ENCODE measurements around the gene UST. TPM values are rescaled to one million over a fixed set of nuclear protein-coding genes. Genes with fewer than 3 reads are reported as not detected.

UST gene
- total and polyA plus RNA-seq, 9 of the 15 experiments (the other 6 are each of a cell fraction or from before 2014, with no cell fraction given): 0.04 to 0.10 TPM; not detected in 7

DNA sequence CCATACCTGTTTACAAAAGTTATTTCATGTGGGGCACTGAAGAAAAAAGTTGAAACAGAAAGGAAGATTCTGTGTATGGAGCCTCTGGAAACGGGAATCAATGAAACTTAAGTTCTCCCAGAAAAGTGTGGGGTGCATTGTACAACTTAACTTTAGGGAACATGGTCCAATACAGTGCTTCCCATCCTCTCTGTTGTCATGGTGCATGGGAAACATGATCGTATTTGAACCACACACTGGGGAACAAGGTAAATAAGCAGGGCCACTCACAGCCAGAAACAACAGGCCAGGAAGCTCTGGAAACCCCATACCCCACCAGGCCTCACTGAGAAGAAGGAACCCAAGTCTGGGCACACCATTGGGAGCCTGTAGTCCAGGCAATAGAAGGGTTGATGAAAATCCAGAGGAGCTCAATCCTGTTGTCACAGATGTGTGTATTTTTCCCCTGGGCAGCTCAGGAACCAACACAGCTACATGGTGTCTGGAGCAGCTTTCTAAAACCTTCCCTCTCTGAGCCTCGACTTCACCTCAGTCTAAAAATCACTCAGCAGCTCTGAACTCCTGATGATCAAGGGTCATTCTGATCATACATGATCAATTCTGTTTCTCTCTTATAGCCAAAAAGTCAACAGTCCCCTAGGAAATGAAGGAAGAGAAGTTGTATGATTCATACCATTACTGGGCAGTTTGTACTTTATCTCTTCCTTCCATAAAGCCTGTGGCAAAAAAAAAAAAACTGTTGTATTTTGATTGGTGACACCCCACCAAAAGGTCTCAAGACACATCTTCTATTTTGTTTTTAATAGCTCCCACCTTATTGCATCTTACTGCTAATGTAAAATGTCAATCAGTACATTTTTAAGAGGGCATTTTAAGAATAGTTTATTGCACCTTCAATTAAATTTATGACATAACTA lies 372.2 kb downstream of the UST start (continued):
- TF ChIP-seq ZBTB26 (CRISPR knock-in tag; IDR thresholded peaks at IDR 0.05) (no peak), GABPA (tag; conservative IDR thresholded peaks at IDR 0.05; ENCODE audit: low read depth) (no peak), ATF2 (CRISPR knock-in tag; IDR thresholded peaks at IDR 0.05) (no peak), SP1 (CRISPR knock-in tag; IDR thresholded peaks at IDR 0.05) (no peak), SPI1 (IDR thresholded peaks at IDR 0.05; ENCODE audit: borderline replicate concordance, low read depth, low read length) (peak; percentile 8; the same call in 1 of the 2 replicates), TCF7L2 (IDR thresholded peaks at IDR 0.05; ENCODE audit: low read depth, low read length) (no peak), ZNF589 (CRISPR knock-in tag; IDR thresholded peaks at IDR 0.05; ENCODE audit: low read depth) (no peak), ZEB2 (IDR thresholded peaks at IDR 0.05) (peak; percentile 41; the same call in 1 of the 2 replicates), TARDBP (IDR thresholded peaks at IDR 0.05) (0 out of 2 replicates have a peak, but pooled peaks have one; percentile 6), CBX3 (IDR thresholded peaks at IDR 0.05; ENCODE audit: borderline replicate concordance in 1 of 2, low read length in 2 of 2) (peak in 1 of 2 experiments; percentile 13; a peak in 1 of 3 replicates), EHMT2 (IDR thresholded peaks at IDR 0.05) (peak; percentile 76; the same call in 1 of the 2 replicates), ZBTB8A (IDR thresholded peaks at IDR 0.05; ENCODE audit: partially characterized antibody) (no peak), ZNF699 (CRISPR knock-in tag; IDR thresholded peaks at IDR 0.05; ENCODE audit: insufficient replicate concordance) (no peak), TSHZ1 (CRISPR knock-in tag; IDR thresholded peaks at IDR 0.05) (no peak), PYGO2 (tag; IDR thresholded peaks at IDR 0.05) (no peak), RBM17 (IDR thresholded peaks at IDR 0.05; ENCODE audit: borderline replicate concordance, low read depth, low read length) (no peak), SMARCE1 (IDR thresholded peaks at IDR 0.05) (peak; percentile 96)
